Lung (tissue), 16 donors: ENCODE results near the gene CDKAL1. TPM values are rescaled to one million over a fixed set of nuclear protein-coding genes. Genes with fewer than 3 reads are reported as not detected.

Experiments
- ATAC-seq: fragments of 200-7000 bp; cut with Tn5 transposase; one replicate; pipeline ENCODE4 v1.9.1; 2020; ENCODE audit warnings: moderate number of reproducible peaks; ENCODE audit not compliant: insufficient read depth, low FRiP score
- DNase-seq, 3 donors: peaks; one replicate each; pipeline ENCODE4 v3.0.0-alpha.2; 2013 to 2017
- H3K27ac ChIP-seq, 2 donors: one replicate each; pipeline ENCODE4 v1.5.1; 2013; ENCODE audit warnings: mild to moderate bottlenecking in 2 of 2, moderate library complexity in 2 of 2, control low read depth in 1 of 2, inconsistent platforms in 1 of 2, low read depth in 1 of 2, low read length in 1 of 2
- H3K27me3 ChIP-seq, 3 donors: one replicate each; pipeline ENCODE4 v1.5.1; 2013; ENCODE audit warnings: low read length in 2 of 3; ENCODE audit not compliant: control insufficient read depth in 3 of 3, insufficient read depth in 3 of 3
- H3K36me3 ChIP-seq, 4 donors: one replicate each; pipeline ENCODE4 v1.5.1; 2013; ENCODE audit warnings: low read length in 4 of 4, mild to moderate bottlenecking in 1 of 4, moderate library complexity in 1 of 4; ENCODE audit not compliant: control insufficient read depth in 4 of 4, insufficient read depth in 4 of 4
- H3K4me1 ChIP-seq, 5 donors: one replicate each; pipeline ENCODE4 v1.5.1; 2013; ENCODE audit warnings: low read length in 5 of 5, mild to moderate bottlenecking in 2 of 5, moderate library complexity in 1 of 5; ENCODE audit not compliant: control insufficient read depth in 5 of 5, insufficient read depth in 5 of 5
- H3K4me3 ChIP-seq: one replicate; pipeline ENCODE4 v1.5.1; 2013; ENCODE audit warnings: mild to moderate bottlenecking, control low read depth, moderate library complexity
- H3K9ac ChIP-seq, 2 donors: one replicate each; pipeline ENCODE4 v1.5.1; 2013; ENCODE audit warnings: low read length in 2 of 2, control low read depth in 1 of 2; ENCODE audit not compliant: insufficient read depth in 1 of 2
- H3K9me3 ChIP-seq, 4 donors: one replicate each; pipeline ENCODE4 v1.5.1; 2013; ENCODE audit warnings: low read length in 3 of 4, mild to moderate bottlenecking in 1 of 4, moderate library complexity in 1 of 4; ENCODE audit not compliant: control insufficient read depth in 4 of 4, insufficient read depth in 3 of 4
- WGBS, 2 donors: extraction: QIAGEN DNeasy Blood & Tissue Kit; methylation state at CpG; one replicate each; pipeline ENCODE4 v1.1.7; 2013; 5-methylcytosine and 5-hydroxymethylcytosine counted together
- long read RNA-seq, 5 donors: transcript quantifications; one replicate each; lab custom pipeline, GENCODE V29; 2026
- polyA plus RNA-seq, 2 donors: library from polyadenylated mRNA; stranded (reverse); fragments of 200-250 nt; gene quantifications; one replicate each; pipeline ENCODE4 v1.2.1, GENCODE V29; 2013
- total RNA-seq, 2 donors: library from RNA; depleted of rRNA in 1 of 2; stranded (reverse); fragments of >200 nt in 1 of 2; gene quantifications; one replicate each; pipeline ENCODE4 v1.2.1, GENCODE V29; 2014 to 2021
- TF ChIP-seq, protein P1 (sequence below): IDR thresholded peaks from 2 replicates; pipeline ENCODE4 v1.5.1; 2012; ENCODE audit warnings: mild to moderate bottlenecking; ENCODE audit errors: control extremely low read depth, extremely low read depth
- donor health status: control.
- donor health status: control.
- donor health status: Bipolar disorder and iron deficiency.
- donor health status: healthy.
- donor health status: DM: yes; HTN: yes; CAD: no.

CDKAL1 gene
- total RNA-seq (10 to 100 TPM; 14.7 to 39.0 TPM), polyA plus RNA-seq (1 to 10 TPM; 4.0 to 5.3 TPM)
- long read RNA-seq, donor 1, partial matches to known transcripts = 0 of 3 reads
- long read RNA-seq, donor 1, other reads (novel, unspliced or antisense) = 0 of 3 reads
- long read RNA-seq, donor 2 = 0 reads
- long read RNA-seq, donor 3 = 0 reads
- long read RNA-seq, donor 4 = 0 reads
- long read RNA-seq, donor 5, partial matches to known transcripts = 6 of 8 reads
- long read RNA-seq, donor 5, other reads (novel, unspliced or antisense) = 0 of 8 reads

DNA sequence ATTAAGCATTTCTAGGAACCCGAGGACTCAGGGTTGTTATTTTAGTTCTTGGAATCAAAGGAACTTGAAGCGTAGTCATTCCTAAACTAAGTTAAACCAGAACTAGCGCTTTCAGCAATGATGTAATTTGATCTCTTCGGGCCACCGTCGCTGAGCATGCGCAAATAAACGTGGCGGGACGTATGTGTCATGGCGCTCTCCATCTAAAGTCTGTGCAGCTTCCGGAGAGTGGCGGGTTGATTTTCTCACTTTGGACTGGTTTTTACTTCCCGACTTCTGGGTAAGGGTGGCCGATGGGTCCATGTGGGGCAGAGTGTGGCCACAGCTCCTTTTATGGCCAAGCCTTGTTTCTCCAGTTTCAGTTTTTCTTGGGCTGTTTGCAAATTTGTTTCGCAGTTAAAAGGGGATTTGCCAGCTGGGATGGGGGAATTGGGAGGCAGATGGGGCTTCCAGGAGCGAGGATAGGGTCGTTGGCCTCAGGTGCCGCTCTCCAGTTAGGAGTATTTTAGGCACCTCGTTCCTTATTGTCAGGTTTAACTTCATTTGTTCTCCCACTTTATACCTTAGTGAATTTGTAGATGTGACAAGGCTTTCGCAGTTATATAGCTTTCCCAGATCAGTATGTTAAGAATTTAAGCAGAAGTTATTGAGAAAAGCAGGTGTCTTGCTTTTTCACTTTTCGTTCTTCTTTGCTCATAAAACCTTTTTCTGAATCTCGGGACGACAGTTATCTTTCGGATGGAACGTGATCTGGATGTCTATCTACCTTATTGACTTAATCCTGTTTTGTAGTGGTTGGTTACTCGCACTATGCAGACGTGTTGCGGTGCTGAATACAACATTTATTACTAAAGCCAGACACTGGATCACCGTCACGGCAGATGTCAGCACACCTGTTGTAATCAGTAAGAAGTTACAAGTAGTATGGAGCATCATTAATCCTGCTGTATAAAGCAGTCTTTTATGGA lies at the start of gene CDKAL1:
Gene CDKAL1 (plus strand): TSS at position 163 of the 968 bp plus-strand sequence. CDS start 11,894 bp downstream, outside the sequence.
- H3K9me3 ChIP-seq = no peaks in the 10 kb centered on the region
- 1% methylated on average over 31 of the region's 31 CpGs for WGBS, 2 donors
- ATAC-seq (peak; percentile 82), DNase-seq (peak; percentile 93 to 97 (median 96))
- peak within 1 kb of the TSS; percentile 82 to 96 for H3K9ac ChIP-seq
- H3K27me3 ChIP-seq = no peaks in the 10 kb centered on the region
- TF ChIP-seq, protein P1, sequence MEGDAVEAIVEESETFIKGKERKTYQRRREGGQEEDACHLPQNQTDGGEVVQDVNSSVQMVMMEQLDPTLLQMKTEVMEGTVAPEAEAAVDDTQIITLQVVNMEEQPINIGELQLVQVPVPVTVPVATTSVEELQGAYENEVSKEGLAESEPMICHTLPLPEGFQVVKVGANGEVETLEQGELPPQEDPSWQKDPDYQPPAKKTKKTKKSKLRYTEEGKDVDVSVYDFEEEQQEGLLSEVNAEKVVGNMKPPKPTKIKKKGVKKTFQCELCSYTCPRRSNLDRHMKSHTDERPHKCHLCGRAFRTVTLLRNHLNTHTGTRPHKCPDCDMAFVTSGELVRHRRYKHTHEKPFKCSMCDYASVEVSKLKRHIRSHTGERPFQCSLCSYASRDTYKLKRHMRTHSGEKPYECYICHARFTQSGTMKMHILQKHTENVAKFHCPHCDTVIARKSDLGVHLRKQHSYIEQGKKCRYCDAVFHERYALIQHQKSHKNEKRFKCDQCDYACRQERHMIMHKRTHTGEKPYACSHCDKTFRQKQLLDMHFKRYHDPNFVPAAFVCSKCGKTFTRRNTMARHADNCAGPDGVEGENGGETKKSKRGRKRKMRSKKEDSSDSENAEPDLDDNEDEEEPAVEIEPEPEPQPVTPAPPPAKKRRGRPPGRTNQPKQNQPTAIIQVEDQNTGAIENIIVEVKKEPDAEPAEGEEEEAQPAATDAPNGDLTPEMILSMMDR = no peak
- H3K4me1 ChIP-seq = peaks cover 2 to 12% (median 5%) of the 10 kb centered on the region in 5 donors
- H3K27ac ChIP-seq = peak within 1 kb of the TSS; percentile 74 to 83
- H3K36me3 ChIP-seq = peaks cover 0 to 6% (median 5%) of the 10 kb centered on the region in 4 donors
- H3K4me3 ChIP-seq = peak within 1 kb of the TSS; percentile 99

DNA sequence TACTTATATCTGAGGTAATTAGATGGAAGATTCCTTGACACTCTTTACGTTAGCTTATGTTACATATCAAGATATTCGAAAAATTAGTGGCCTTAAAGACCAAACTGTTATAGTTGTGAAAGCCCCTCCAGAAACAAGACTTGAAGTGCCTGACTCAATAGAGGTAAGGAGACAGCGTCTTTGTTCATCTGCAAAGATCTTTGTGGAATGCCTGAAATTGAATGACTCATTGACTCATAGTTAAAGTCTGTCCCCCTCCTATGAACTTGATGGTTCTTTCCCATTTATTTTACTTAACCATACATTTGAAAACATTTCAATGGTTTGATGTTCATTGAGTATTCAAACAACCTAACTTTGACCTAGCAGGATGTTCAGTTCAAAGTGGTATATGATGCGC lies 47.6 kb upstream of the CDKAL1 start:
- 96 to 99% methylated on average over 4 of the region's 4 CpGs for WGBS, 2 donors
- no peaks in the 10 kb centered on the region for H3K27me3 ChIP-seq
- DNase-seq (no peak), ATAC-seq (no peak)
- H3K9ac ChIP-seq = no peak overlapping the region
- peaks cover 3 to 19% (median 15%) of the 10 kb centered on the region in 4 donors for H3K36me3 ChIP-seq
- H3K9me3 ChIP-seq = no peaks in the 10 kb centered on the region
- TF ChIP-seq, protein P1 = no peak
- no peak overlapping the region for H3K4me3 ChIP-seq
- H3K4me1 ChIP-seq = peaks cover 0 to 5% (median 0%) of the 10 kb centered on the region in 5 donors
- H3K27ac ChIP-seq = no peak overlapping the region

- no peak for DNase-seq
- H3K9me3 ChIP-seq = no peaks in the 10 kb centered on the region
- H3K27me3 ChIP-seq = no peaks in the 10 kb centered on the region
- peaks cover 0 to 18% (median 13%) of the 10 kb centered on the region in 4 donors for H3K36me3 ChIP-seq
- no peak overlapping the region for H3K9ac ChIP-seq
- 93 to 95% methylated on average over 6 of the region's 6 CpGs for WGBS, 2 donors
- H3K4me1 ChIP-seq = peaks cover 0 to 5% (median 0%) of the 10 kb centered on the region in 5 donors
- H3K4me3 ChIP-seq = no peak overlapping the region
- TF ChIP-seq, protein P1 = no peak
- no peak overlapping the region for H3K27ac ChIP-seq
- no peak for ATAC-seq
Measured at GRCh38 chr6:20487669-20488375, 46.4 kb upstream of the CDKAL1 start.
